ENCODE results near the gene CPED1.

DNA sequence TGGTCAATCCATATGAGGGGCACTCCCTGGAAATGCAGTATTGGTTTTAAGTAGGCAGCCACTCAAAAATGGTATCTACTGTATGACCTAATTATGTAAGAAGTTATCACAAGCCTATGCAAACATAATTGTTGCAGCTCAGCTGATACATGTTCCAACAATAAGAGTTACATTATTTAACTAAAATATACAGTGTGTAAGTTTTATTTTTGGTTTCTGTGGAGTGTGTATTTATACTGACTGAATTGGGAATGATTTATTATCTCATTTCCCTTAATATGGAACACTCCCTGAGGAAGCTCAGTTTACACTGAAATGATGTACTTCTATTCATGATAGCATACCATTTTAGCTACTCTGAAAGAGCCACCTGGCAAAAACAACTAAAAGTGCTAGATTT is 40.5 kb upstream of the CPED1 start:
- TF ChIP-seq ZNF8 (CRISPR knock-in tag; IDR thresholded peaks at IDR 0.05) (no peak), TCF4 (CRISPR knock-in tag; IDR thresholded peaks at IDR 0.05; ENCODE audit: borderline replicate concordance) (no peak)

All from SK-N-SH treated with all-trans-retinoic acid at 6 μM for 48 hours (cell line).